NAMALWA (cell line): ENCODE data around the gene USP15.
"Not testable (repeated sequence)": the region's sequence is repeated elsewhere in the genome, so short reads cannot be mapped to it uniquely, and the experiment has no call there.

ENCODE experiments used
- DNase-seq: peaks from one replicate; pipeline ENCODE4 v3.0.0-alpha.2; 2015; ENCODE audit warnings: low spot score

Gene USP15

GRCh38 chr12:62372134-62372533, 111.9 kb downstream of the USP15 start:
- no peak for DNase-seq

- DNase-seq: no peak
Measured at GRCh38 chr12:62372825-62373224, 112.6 kb downstream of the USP15 start.

- no peak for DNase-seq
Measured at GRCh38 chr12:62375603-62376002, 115.4 kb downstream of the USP15 start.

- DNase-seq: no peak
Measured at GRCh38 chr12:62379026-62379722, 119.0 kb downstream of the USP15 start.

- no peak for DNase-seq
Measured at GRCh38 chr12:62379723-62380045, 119.5 kb downstream of the USP15 start.

- no peak for DNase-seq
Measured at GRCh38 chr12:62382526-62382925, 122.3 kb downstream of the USP15 start.

GRCh38 chr12:62396750-62397149, 136.5 kb downstream of the USP15 start:
- DNase-seq: no peak

GRCh38 chr12:62400135-62400534, 139.9 kb downstream of the USP15 start:
- DNase-seq: peak; percentile 11

- no peak for DNase-seq
Measured at GRCh38 chr12:62401631-62402030, 141.4 kb downstream of the USP15 start.

- DNase-seq: no peak
Measured at GRCh38 chr12:62403031-62403430, 142.8 kb downstream of the USP15 start.

GRCh38 chr12:62407587-62407986, 147.4 kb downstream of the USP15 start:
- DNase-seq: no peak

GRCh38 chr12:62409068-62409467, 148.9 kb downstream of the USP15 start:
- no peak for DNase-seq

- no peak for DNase-seq
Measured at GRCh38 chr12:62414180-62414579, 154.0 kb downstream of the USP15 start.

- no peak for DNase-seq
Measured at GRCh38 chr12:62426089-62426488, 165.9 kb downstream of the USP15 start.

- no peak for DNase-seq
Measured at GRCh38 chr12:62429457-62429856, 169.3 kb downstream of the USP15 start.

- no peak for DNase-seq
Measured at GRCh38 chr12:62434494-62435302, 174.5 kb downstream of the USP15 start.

- DNase-seq: peak; percentile 44
Measured at GRCh38 chr12:62435303-62436163, 175.3 kb downstream of the USP15 start.

GRCh38 chr12:62436164-62436503, 175.9 kb downstream of the USP15 start:
- DNase-seq: no peak

- DNase-seq: peak; percentile 72
Measured at GRCh38 chr12:62438098-62438692, 178.0 kb downstream of the USP15 start.

GRCh38 chr12:62446754-62447452, 186.7 kb downstream of the USP15 start:
- no peak for DNase-seq

- DNase-seq: no peak
Measured at GRCh38 chr12:62448436-62448835, 188.2 kb downstream of the USP15 start.

- DNase-seq: not testable (repeated sequence)
Measured at GRCh38 chr12:62455429-62455828, 195.2 kb downstream of the USP15 start.
